HEK293 (cell line): ENCODE measurements around the gene DAGLB.
"Not testable (repeated sequence)": the region's sequence is repeated elsewhere in the genome, so short reads cannot be mapped to it uniquely, and the experiment has no call there.

Experiments used
- CTCF ChIA-PET: fragments of 350-600 bp; formaldehyde crosslinking; extraction: SDS; loops from one replicate; lab custom pipeline; 2021; ENCODE audit warnings: antibody characterized with exemption; lab: Yijun Ruan, JAX
- POLR2A ChIA-PET: fragments of 300-600 bp; formaldehyde crosslinking; extraction: SDS; loops from one replicate; lab custom pipeline; 2020; ENCODE audit warnings: antibody characterized with exemption, inconsistent platforms; lab: Yijun Ruan, JAX
- H3K27ac ChIP-seq: fragments of 200-500 bp; sonication (Bioruptor generic); 2 replicates; pipeline ENCODE4 v1.5.1; 2014; ENCODE audit warnings: low read depth, low read length, control low read depth, inconsistent platforms; ENCODE audit errors: extremely low read depth
- H3K36me3 ChIP-seq, 2 experiments: fragments of 200-500 bp in 1 of 2; sonication (Bioruptor generic) in 1 of 2; 1 replicate in 1 of 2; 2 replicates in 1 of 2; pipeline ENCODE4 v1.5.1; 2014 to 2017; ENCODE audit warnings: inconsistent platforms in 2 of 2, low read length in 2 of 2; ENCODE audit not compliant: control insufficient read depth in 2 of 2, insufficient read depth in 1 of 2
- H3K4me1 ChIP-seq: fragments of 200-500 bp; sonication (Bioruptor generic); 2 replicates; pipeline ENCODE4 v1.5.1; 2014; ENCODE audit warnings: mild to moderate bottlenecking, low read length, inconsistent platforms; ENCODE audit not compliant: control insufficient read depth, insufficient read depth
- H3K4me3 ChIP-seq: 2 replicates; pipeline ENCODE4 v1.5.1; 2011; ENCODE audit warnings: low read depth, mild to moderate bottlenecking, control low read depth, low read length, moderate library complexity
- H3K9me3 ChIP-seq: fragments of 200-500 bp; sonication (Bioruptor generic); 2 replicates; pipeline ENCODE4 v1.5.1; 2014; ENCODE audit warnings: low read depth, low read length, inconsistent platforms; ENCODE audit not compliant: control insufficient read depth, insufficient read depth
- BCL11A ChIP-seq: fragments of 450-650 bp; formaldehyde crosslinking; IDR thresholded peaks from 2 replicates; pipeline ENCODE4 v1.5.1; 2016; ENCODE audit warnings: low read depth, missing biosample characterization, missing genetic modification characterization
- FEZF1 ChIP-seq: fragments of 450-650 bp; formaldehyde crosslinking; IDR thresholded peaks from 2 replicates; pipeline ENCODE4 v1.5.1; 2016; ENCODE audit warnings: missing biosample characterization, missing genetic modification characterization
- GLIS1 ChIP-seq: fragments of 450-650 bp; formaldehyde crosslinking; IDR thresholded peaks from 2 replicates; pipeline ENCODE4 v1.5.1; 2016; ENCODE audit warnings: missing biosample characterization, missing genetic modification characterization
- KLF1 ChIP-seq: fragments of 450-650 bp; formaldehyde crosslinking; IDR thresholded peaks from 2 replicates; pipeline ENCODE4 v1.5.1; 2016; ENCODE audit warnings: missing biosample characterization, missing genetic modification characterization
- KLF10 ChIP-seq: fragments of 450-650 bp; IDR thresholded peaks from 2 replicates; pipeline ENCODE4 v1.5.1; 2018; ENCODE audit warnings: missing biosample characterization, mild to moderate bottlenecking, missing genetic modification characterization
- PRDM1 ChIP-seq: fragments of 450-650 bp; formaldehyde crosslinking; IDR thresholded peaks from 2 replicates; pipeline ENCODE4; 2016; ENCODE audit warnings: missing biosample characterization, missing genetic modification characterization
- SCRT1 ChIP-seq: fragments of 450-650 bp; formaldehyde crosslinking; IDR thresholded peaks from 2 replicates; pipeline ENCODE4 v1.5.1; 2016; ENCODE audit warnings: missing biosample characterization, missing genetic modification characterization, borderline replicate concordance
- SCRT2 ChIP-seq: fragments of 450-650 bp; formaldehyde crosslinking; IDR thresholded peaks from 2 replicates; pipeline ENCODE4 v1.5.1; 2016; ENCODE audit warnings: missing biosample characterization, missing genetic modification characterization
- SP2 ChIP-seq: fragments of 450-650 bp; formaldehyde crosslinking; IDR thresholded peaks from 2 replicates; pipeline ENCODE4 v1.5.1; 2016; ENCODE audit warnings: missing biosample characterization, missing genetic modification characterization
- TCF7L2 ChIP-seq: IDR thresholded peaks from 2 replicates; pipeline ENCODE4 v1.6.1; 2011; ENCODE audit warnings: low read depth, mild to moderate bottlenecking, inconsistent platforms, low read length, moderate library complexity, borderline replicate concordance
- TRIM28 ChIP-seq: IDR thresholded peaks from 2 replicates; pipeline ENCODE4 v1.6.1; 2011; ENCODE audit warnings: low read length, control low read depth, borderline replicate concordance
- ZFP37 ChIP-seq: fragments of 450-650 bp; formaldehyde crosslinking; IDR thresholded peaks from 2 replicates; pipeline ENCODE4 v1.5.1; 2016; ENCODE audit warnings: missing biosample characterization, missing genetic modification characterization
- ZNF19 ChIP-seq: fragments of 450-650 bp; formaldehyde crosslinking; IDR thresholded peaks from 2 replicates; pipeline ENCODE4; 2016; ENCODE audit warnings: missing biosample characterization, missing genetic modification characterization, low read depth
- ZNF223 ChIP-seq: fragments of 450-650 bp; formaldehyde crosslinking; IDR thresholded peaks from 2 replicates; pipeline ENCODE4 v1.5.1; 2016; ENCODE audit warnings: missing biosample characterization, missing genetic modification characterization
- ZNF404 ChIP-seq: fragments of 450-650 bp; formaldehyde crosslinking; IDR thresholded peaks from 2 replicates; pipeline ENCODE4 v1.5.1; 2017; ENCODE audit warnings: missing biosample characterization, missing genetic modification characterization
- ZNF530 ChIP-seq: fragments of 450-650 bp; formaldehyde crosslinking; IDR thresholded peaks from 2 replicates; pipeline ENCODE4 v1.5.1; 2016; ENCODE audit warnings: low read depth, missing biosample characterization, missing genetic modification characterization
- ZNF561 ChIP-seq: fragments of 450-650 bp; IDR thresholded peaks from 2 replicates; pipeline ENCODE4 v1.5.1; 2018; ENCODE audit warnings: missing biosample characterization, missing genetic modification characterization, borderline replicate concordance
- ZNF645 ChIP-seq: fragments of 450-650 bp; formaldehyde crosslinking; IDR thresholded peaks from 2 replicates; pipeline ENCODE4; 2016; ENCODE audit warnings: missing biosample characterization, missing genetic modification characterization
- ZNF692 ChIP-seq: fragments of 450-650 bp; formaldehyde crosslinking; IDR thresholded peaks from 2 replicates; pipeline ENCODE4 v1.5.1; 2016; ENCODE audit warnings: missing biosample characterization, missing genetic modification characterization

Gene DAGLB

GRCh38 chr7:6380310-6381095 is 67.3 kb downstream of the DAGLB start (continued):
- TF ChIP-seq ZNF561 (tag by site-specific recombination) (no peak), TCF7L2 (no peak), ZNF404 (tag by site-specific recombination) (no peak), PRDM1 (tag by site-specific recombination) (peak; percentile 46; the same call in 1 of the 2 replicates), ZFP37 (tag by site-specific recombination) (no peak)

GRCh38 chr7:6379886-6380285 is 67.9 kb downstream of the DAGLB start:
- TF ChIP-seq BCL11A (tag by site-specific recombination) (no peak), ZNF223 (no peak), FEZF1 (tag by site-specific recombination) (no peak), ZNF692 (tag by site-specific recombination) (no peak), ZNF19 (tag by site-specific recombination) (no peak), ZNF561 (tag by site-specific recombination) (no peak), ZNF530 (tag by site-specific recombination) (no peak), TRIM28 (no peak), ZNF645 (tag by site-specific recombination) (no peak)
- Histone ChIP-seq H3K9me3 (no peaks in the 10 kb centered on the region), H3K4me3 (no peak overlapping the region), H3K27ac (no peak overlapping the region), H3K4me1 (peaks cover 12% of the 10 kb centered on the region), H3K36me3 (peaks cover 0 to 7% of the 10 kb centered on the region in 2 experiments; a peak in 2 of 3 replicates)
- POLR2A ChIA-PET = interaction anchor here (0.5 kb wide), 1 partner anchor 30 kb away, joined by 3 read pairs; no protein-coding TSS in a partner anchor
- CTCF ChIA-PET = interaction anchor here (0.5 kb wide), 1 partner anchor 33 kb away, joined by 7 read pairs; no protein-coding TSS in a partner anchor

GRCh38 chr7:6378556-6378955 is 69.2 kb downstream of the DAGLB start:
- H3K4me1 ChIP-seq = peaks cover 10% of the 10 kb centered on the region
- not testable (repeated sequence) for H3K27ac ChIP-seq, H3K36me3 ChIP-seq, H3K4me3 ChIP-seq, H3K9me3 ChIP-seq
- ChIA-PET CTCF (interaction anchor here (0.6 kb wide), 1 partner anchor 10 kb away, joined by 3 read pairs; no protein-coding TSS in a partner anchor), POLR2A (interaction anchor here (0.6 kb wide), 1 partner anchor 10 kb away, joined by 3 read pairs; no protein-coding TSS in a partner anchor)

GRCh38 chr7:6376820-6377219 is 70.9 kb downstream of the DAGLB start:
- peaks cover 0 to 7% of the 10 kb centered on the region in 2 experiments; a peak in 2 of 3 replicates for H3K36me3 ChIP-seq
- CTCF ChIA-PET = interaction anchor here (0.7 kb wide), 1 partner anchor 27 kb away, joined by 4 read pairs; no protein-coding TSS in a partner anchor
- H3K9me3 ChIP-seq = no peaks in the 10 kb centered on the region
- H3K27ac ChIP-seq = no peak overlapping the region
- TF ChIP-seq KLF1 (tag by site-specific recombination) (no peak), GLIS1 (tag by site-specific recombination) (peak; percentile 24; the same call in 1 of the 2 replicates), SP2 (peak; percentile 21; the same call in 1 of the 2 replicates), SCRT2 (tag by site-specific recombination) (peak; percentile 72), KLF10 (no peak), SCRT1 (tag by site-specific recombination) (peak; percentile 66; the same call in 1 of the 2 replicates)
- no peak overlapping the region for H3K4me3 ChIP-seq
- H3K4me1 ChIP-seq = peaks cover 10% of the 10 kb centered on the region
- POLR2A ChIA-PET = interaction anchor here (0.6 to 1.0 kb wide), 3 partner anchors 8 to 27 kb away, joined by 3 to 6 read pairs (median 3); no protein-coding TSS in a partner anchor
